Activated CD4-positive, alpha-beta memory T cell treated with anti-CD3 and anti-CD28 coated beads, Interleukin-2, amount 10 ng/mL, durations not matched to agents 7 days and 5 days (primary cell): ENCODE results near the gene YIF1A. TPM values are rescaled to one million over a fixed set of nuclear protein-coding genes. Genes with fewer than 3 reads are reported as not detected.

Source experiments
- CTCF ChIA-PET: fragments of 350-600 bp; sonication (Branson Sonifier 250); formaldehyde crosslinking; loops from one replicate; lab custom pipeline; 2021; ENCODE audit warnings: antibody characterized with exemption, inconsistent platforms; lab: Charles Lee
- POLR2A ChIA-PET: fragments of 350-600 bp; sonication (Branson Sonifier 250); formaldehyde crosslinking; loops from one replicate; lab custom pipeline; 2021; ENCODE audit warnings: antibody characterized with exemption; lab: Charles Lee
- DNase-seq: peaks from one replicate; pipeline ENCODE4 v3.0.0-alpha.2; 2020
- H3K27ac Mint-ChIP-seq: one replicate; pipeline ENCODE4 v1.8.0; 2021; ENCODE audit warnings: mild to moderate bottlenecking, mixed read lengths
- H3K27me3 Mint-ChIP-seq: one replicate; pipeline ENCODE4 v1.8.0; 2021; ENCODE audit warnings: mixed read lengths
- H3K36me3 Mint-ChIP-seq: one replicate; pipeline ENCODE4 v1.8.0; 2021; ENCODE audit warnings: low read depth, mixed read lengths
- H3K4me1 Mint-ChIP-seq: one replicate; pipeline ENCODE4 v1.8.0; 2021; ENCODE audit warnings: mixed read lengths
- H3K4me3 Mint-ChIP-seq: one replicate; pipeline ENCODE4 v1.8.0; 2021; ENCODE audit warnings: mild to moderate bottlenecking, mixed read lengths
- H3K9me3 Mint-ChIP-seq: one replicate; pipeline ENCODE4 v1.8.0; 2021; ENCODE audit warnings: mixed read lengths
- total RNA-seq, 2 experiments: library from RNA; stranded (reverse); gene quantifications; one replicate each; pipeline ENCODE4 v1.2.3, GENCODE V29; 2021

YIF1A gene
- total RNA-seq, 2 experiments from 2014 or later, result 49.5 to 52.5 TPM

DNA sequence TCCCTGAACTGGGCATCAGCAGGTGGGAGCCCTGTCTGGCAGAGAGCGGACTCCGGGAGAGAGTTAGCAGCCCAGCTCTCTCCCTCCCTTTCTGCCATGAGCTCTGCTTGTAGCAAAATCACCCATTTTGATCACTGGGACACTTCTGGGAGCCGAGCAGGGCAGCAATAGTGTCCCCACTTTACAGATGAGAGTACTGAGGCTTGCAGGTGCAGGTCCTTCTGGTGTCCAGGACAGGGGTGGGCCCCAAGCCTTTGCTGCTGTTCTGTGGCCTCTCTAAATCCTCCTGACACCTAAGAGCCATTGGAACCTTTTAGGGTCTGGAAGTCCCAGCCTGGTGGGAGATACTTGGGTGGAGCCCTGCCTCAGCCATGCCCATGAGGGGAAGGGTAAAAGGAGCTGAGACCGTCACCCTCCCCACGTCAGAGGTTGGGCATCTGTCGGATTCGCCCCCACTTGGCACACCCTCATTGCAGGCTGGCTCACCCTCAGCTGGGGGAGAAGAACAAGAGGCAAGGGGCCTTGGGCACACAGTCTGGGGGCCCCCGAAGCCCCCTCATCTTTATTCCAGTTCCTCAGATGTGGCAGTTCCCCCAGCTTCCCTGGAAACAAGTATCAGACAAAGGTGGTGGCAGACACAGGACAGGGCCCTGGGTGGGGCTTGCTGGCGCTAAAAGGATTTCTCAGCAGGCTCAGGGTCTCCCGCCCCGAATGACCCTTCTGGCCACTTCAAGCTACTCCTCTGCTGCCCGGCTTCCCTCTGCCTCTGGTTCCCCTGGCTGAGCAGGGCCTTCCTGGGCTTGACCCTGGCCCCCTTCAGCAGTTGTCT, 42.8 kb upstream of the YIF1A start:
- ChIA-PET POLR2A (interaction anchor here (0.8 to 3.5 kb wide), 3 partner anchors 13 to 43 kb away, joined by 3 to 13 read pairs (median 3); partner anchors contain the start of genes BRMS1 and YIF1A), CTCF (interaction anchor here (1.1 to 4.9 kb wide), 2 partner anchors 20 to 57 kb away, joined by 3 to 73 read pairs; no protein-coding TSS in a partner anchor)
- peaks cover 26% of the 10 kb centered on the region for H3K4me1 Mint-ChIP-seq
- no peak overlapping the region for H3K4me3 Mint-ChIP-seq
- H3K27ac Mint-ChIP-seq, result no peak overlapping the region
- H3K27me3 Mint-ChIP-seq, result peaks cover 4% of the 10 kb centered on the region
- H3K9me3 Mint-ChIP-seq, result no peaks in the 10 kb centered on the region
- H3K36me3 Mint-ChIP-seq, result no peaks in the 10 kb centered on the region
- no peak for DNase-seq

DNA sequence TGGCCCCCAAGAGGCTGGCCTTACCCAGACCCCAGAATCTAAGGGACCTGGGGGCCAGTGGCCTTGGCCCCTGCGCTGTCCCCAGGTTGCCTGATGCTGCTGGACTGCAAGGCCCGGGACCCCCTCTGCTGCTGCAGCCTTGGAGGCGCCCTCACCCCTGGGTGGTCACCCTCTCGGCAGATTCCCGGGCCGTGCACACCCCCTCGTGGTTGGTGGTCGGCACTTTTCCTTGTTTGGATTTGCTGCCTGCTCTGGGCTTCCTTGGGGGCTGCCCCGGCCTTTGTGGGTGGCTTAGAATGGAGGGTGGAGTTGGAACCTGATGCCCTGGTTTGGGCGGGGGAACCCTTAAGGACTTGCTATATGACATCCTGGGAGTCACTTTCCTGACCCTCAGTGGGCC, 42.0 kb upstream of the YIF1A start:
- H3K36me3 Mint-ChIP-seq, result no peaks in the 10 kb centered on the region
- H3K4me3 Mint-ChIP-seq, result no peak overlapping the region
- H3K27me3 Mint-ChIP-seq, result peaks cover 2% of the 10 kb centered on the region
- POLR2A ChIA-PET, result interaction anchor here (0.8 to 3.5 kb wide), 3 partner anchors 14 to 42 kb away, joined by 3 to 13 read pairs (median 3); partner anchors contain the start of genes BRMS1 and YIF1A
- peaks cover 26% of the 10 kb centered on the region for H3K4me1 Mint-ChIP-seq
- H3K27ac Mint-ChIP-seq, result no peak overlapping the region
- CTCF ChIA-PET, result interaction anchor here (4.9 kb wide), 1 partner anchor 19 kb away, joined by 73 read pairs; no protein-coding TSS in a partner anchor
- DNase-seq, result no peak
- no peaks in the 10 kb centered on the region for H3K9me3 Mint-ChIP-seq

GRCh38 chr11:66329165-66329673, 40.3 kb upstream of the YIF1A start:
- no peaks in the 10 kb centered on the region for H3K27me3 Mint-ChIP-seq
- POLR2A ChIA-PET, result interaction anchor here (0.5 to 1.2 kb wide), 3 partner anchors 16 to 18 kb away, joined by 3 to 7 read pairs (median 6); partner anchors contain the start of gene BRMS1
- no peak for DNase-seq
- CTCF ChIA-PET, result interaction anchor here (0.9 to 4.9 kb wide), 5 partner anchors 11 to 59 kb away, joined by 3 to 73 read pairs (median 3); partner anchors contain the start of gene B4GAT1
- H3K36me3 Mint-ChIP-seq, result no peaks in the 10 kb centered on the region
- no peaks in the 10 kb centered on the region for H3K9me3 Mint-ChIP-seq
- H3K27ac Mint-ChIP-seq, result no peak overlapping the region
- peaks cover 30% of the 10 kb centered on the region for H3K4me1 Mint-ChIP-seq
- H3K4me3 Mint-ChIP-seq, result no peak overlapping the region

DNA sequence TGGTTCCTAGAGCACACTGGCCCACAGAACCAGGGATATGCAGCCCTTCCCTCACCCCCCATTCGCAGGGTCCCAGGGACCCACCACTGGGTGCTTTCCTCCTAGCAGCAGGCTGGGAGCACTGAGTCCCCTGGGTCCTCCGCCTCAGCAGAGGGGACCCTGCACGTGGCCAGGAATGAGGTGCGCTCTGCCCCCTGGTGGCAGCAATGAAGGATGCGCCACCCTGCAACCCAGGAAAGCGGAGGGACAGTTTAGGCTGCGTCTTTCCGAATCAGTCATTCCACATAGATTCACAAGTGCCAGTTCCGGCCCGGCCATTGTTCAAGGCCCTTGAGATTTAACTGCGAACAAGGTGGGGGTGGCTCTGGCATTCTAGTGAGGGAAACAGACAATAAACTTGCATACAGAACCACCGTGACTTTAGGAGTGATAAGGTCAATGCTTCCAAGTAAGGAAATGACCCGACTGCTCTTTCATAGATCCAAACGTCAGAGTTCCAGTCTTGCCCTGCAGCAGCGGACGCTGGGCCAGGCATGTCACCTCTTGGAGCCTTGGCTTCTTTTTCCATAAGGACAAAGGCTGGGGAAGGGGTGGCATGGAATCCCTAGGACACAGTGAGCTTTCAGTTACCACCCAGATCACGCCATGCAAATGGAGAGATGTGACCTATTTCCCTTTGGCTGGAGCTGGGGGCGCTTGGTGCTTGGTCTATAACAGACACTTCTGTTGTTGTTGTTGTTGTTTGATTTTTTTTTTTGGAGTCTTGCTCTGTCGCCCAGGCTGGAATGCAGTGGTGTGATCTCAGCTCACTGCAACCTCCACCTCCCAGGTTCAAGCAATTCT, 39.6 kb upstream of the YIF1A start:
- Mint-ChIP-seq H3K9me3 (no peaks in the 10 kb centered on the region), H3K4me3 (no peak overlapping the region), H3K4me1 (peaks cover 30% of the 10 kb centered on the region), H3K36me3 (no peaks in the 10 kb centered on the region), H3K27ac (peak overlapping the region; percentile 33), H3K27me3 (no peaks in the 10 kb centered on the region)
- ChIA-PET POLR2A (interaction anchor here (0.5 to 1.2 kb wide), 3 partner anchors 15 to 17 kb away, joined by 3 to 7 read pairs (median 6); partner anchors contain the start of gene BRMS1), CTCF (interaction anchor here (0.9 to 4.9 kb wide), 4 partner anchors 10 to 58 kb away, joined by 3 to 73 read pairs (median 4); partner anchors contain the start of gene B4GAT1)
- DNase-seq, result peak; percentile 79

DNA sequence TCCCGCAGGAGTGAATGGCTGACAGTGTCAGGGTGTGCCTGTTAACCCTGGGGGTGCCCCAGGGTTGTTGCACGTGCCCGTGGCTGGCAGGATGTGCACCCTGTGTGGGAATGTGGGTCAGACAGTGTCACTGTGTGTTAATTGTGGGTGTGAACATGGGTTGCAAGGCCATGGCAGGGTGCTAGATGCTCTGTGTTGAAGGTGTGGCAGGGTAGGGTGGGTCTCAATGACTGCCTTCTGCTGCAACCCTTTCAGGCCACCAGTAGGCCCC, 39.0 kb upstream of the YIF1A start:
- peak; percentile 49 for DNase-seq
- Mint-ChIP-seq H3K9me3 (no peaks in the 10 kb centered on the region), H3K4me1 (peaks cover 30% of the 10 kb centered on the region), H3K4me3 (no peak overlapping the region), H3K27me3 (no peaks in the 10 kb centered on the region), H3K27ac (peak overlapping the region; percentile 33), H3K36me3 (no peaks in the 10 kb centered on the region)
- POLR2A ChIA-PET, result no interaction called here
- CTCF ChIA-PET, result no interaction called here

GRCh38 chr11:66327171-66328030, 38.5 kb upstream of the YIF1A start:
- H3K27me3 Mint-ChIP-seq, result no peaks in the 10 kb centered on the region
- H3K4me1 Mint-ChIP-seq, result peaks cover 30% of the 10 kb centered on the region
- no peak for DNase-seq
- H3K27ac Mint-ChIP-seq, result peak overlapping the region; percentile 33
- CTCF ChIA-PET, result interaction anchor here (3.9 kb wide), 1 partner anchor 15 kb away, joined by 44 read pairs; no protein-coding TSS in a partner anchor
- no peaks in the 10 kb centered on the region for H3K9me3 Mint-ChIP-seq
- H3K4me3 Mint-ChIP-seq, result no peak overlapping the region
- no peaks in the 10 kb centered on the region for H3K36me3 Mint-ChIP-seq
- POLR2A ChIA-PET, result interaction anchor here (2.3 kb wide), 1 partner anchor 14 kb away, joined by 30 read pairs; no protein-coding TSS in a partner anchor

- Mint-ChIP-seq H3K4me1 (peaks cover 30% of the 10 kb centered on the region), H3K27ac (peak overlapping the region; percentile 21), H3K4me3 (no peak overlapping the region), H3K27me3 (no peaks in the 10 kb centered on the region), H3K36me3 (no peaks in the 10 kb centered on the region), H3K9me3 (no peaks in the 10 kb centered on the region)
- ChIA-PET POLR2A (interaction anchor here (2.3 kb wide), 1 partner anchor 13 kb away, joined by 30 read pairs; no protein-coding TSS in a partner anchor), CTCF (interaction anchor here (3.9 kb wide), 1 partner anchor 14 kb away, joined by 44 read pairs; no protein-coding TSS in a partner anchor)
- peak; percentile 40 for DNase-seq
Measured at GRCh38 chr11:66326261-66327111, 37.5 kb upstream of the YIF1A start.

DNA sequence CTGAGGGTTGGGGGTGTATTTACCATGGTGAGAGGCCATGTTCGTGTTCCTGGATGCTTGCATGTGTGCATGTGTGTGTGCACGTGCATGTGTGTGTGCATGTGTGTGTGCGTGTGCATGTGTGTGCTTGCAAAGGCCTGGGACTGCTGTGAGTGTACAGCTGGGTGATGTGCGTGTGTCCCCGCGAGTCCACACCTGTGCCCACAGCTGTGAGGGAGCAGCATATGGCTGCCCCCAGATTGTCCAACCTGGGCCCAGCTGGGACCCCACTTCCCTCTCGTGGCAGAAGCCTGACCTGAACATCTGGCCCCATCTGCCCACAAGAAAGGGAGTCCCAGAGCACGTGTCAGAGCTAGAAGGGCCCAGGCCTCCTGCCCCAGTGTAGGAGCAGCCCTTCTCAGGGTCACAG, 36.3 kb upstream of the YIF1A start:
- H3K4me1 Mint-ChIP-seq, result peaks cover 30% of the 10 kb centered on the region
- H3K36me3 Mint-ChIP-seq, result no peaks in the 10 kb centered on the region
- POLR2A ChIA-PET, result interaction anchor here (2.3 kb wide), 1 partner anchor 12 kb away, joined by 30 read pairs; no protein-coding TSS in a partner anchor
- peaks cover under 1% of the 10 kb centered on the region for H3K27me3 Mint-ChIP-seq
- H3K27ac Mint-ChIP-seq, result no peak overlapping the region
- no peak overlapping the region for H3K4me3 Mint-ChIP-seq
- peaks cover 1% of the 10 kb centered on the region for H3K9me3 Mint-ChIP-seq
- no peak for DNase-seq
- CTCF ChIA-PET, result interaction anchor here (3.9 kb wide), 1 partner anchor 13 kb away, joined by 44 read pairs; no protein-coding TSS in a partner anchor

DNA sequence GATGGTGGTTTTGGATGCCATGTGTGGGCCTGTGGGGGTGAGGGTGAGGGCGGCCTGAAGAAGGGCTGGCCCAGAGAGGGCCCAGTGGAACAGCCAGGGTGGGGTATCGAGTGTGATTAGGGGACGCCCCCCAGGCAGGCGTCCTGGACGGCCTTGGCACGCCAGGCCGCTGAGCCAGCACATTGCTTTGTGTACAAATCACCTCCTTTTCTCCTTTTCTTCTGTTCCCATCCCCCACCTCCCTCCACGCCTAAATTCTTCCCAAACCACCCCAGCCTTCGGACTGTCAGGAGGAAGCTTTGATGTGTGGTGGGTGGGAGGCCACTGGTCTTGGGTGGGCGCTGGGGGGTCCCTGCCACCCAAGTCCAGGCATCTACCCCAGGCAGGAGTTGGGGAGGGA, 35.7 kb upstream of the YIF1A start:
- Mint-ChIP-seq H3K27me3 (peaks cover 6% of the 10 kb centered on the region), H3K4me1 (peaks cover 35% of the 10 kb centered on the region), H3K27ac (no peak overlapping the region), H3K9me3 (peaks cover 5% of the 10 kb centered on the region), H3K36me3 (no peaks in the 10 kb centered on the region), H3K4me3 (no peak overlapping the region)
- no peak for DNase-seq
- ChIA-PET CTCF (interaction anchor here (3.9 kb wide), 1 partner anchor 12 kb away, joined by 44 read pairs; no protein-coding TSS in a partner anchor), POLR2A (interaction anchor here (0.7 to 0.9 kb wide), 2 partner anchors 12 to 13 kb away, joined by 3 to 6 read pairs; no protein-coding TSS in a partner anchor)

DNA sequence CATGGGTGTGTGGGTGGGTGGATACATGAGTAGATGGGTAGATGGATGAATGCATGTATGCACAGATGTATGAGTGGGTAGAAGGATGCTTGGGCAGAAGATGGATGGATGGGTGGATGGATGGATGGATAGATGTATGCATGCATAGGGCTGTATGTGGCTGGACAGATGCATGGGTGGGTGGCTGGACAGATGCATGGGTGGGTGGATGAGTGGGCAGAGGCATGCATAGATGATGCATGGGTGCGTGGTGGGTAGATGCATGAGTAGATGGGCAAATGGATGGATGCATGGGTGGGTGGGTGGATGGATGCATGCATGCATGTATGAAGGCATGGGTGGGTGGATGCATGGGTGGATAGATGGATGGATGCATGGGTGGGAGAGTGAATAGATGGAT, 34.7 kb upstream of the YIF1A start:
- Mint-ChIP-seq H3K4me1 (peaks cover 41% of the 10 kb centered on the region), H3K27me3 (peaks cover 10% of the 10 kb centered on the region), H3K27ac (no peak overlapping the region), H3K4me3 (no peak overlapping the region), H3K36me3 (no peaks in the 10 kb centered on the region), H3K9me3 (peaks cover 6% of the 10 kb centered on the region)
- CTCF ChIA-PET, result interaction anchor here (3.9 kb wide), 1 partner anchor 11 kb away, joined by 44 read pairs; no protein-coding TSS in a partner anchor
- no peak for DNase-seq
- POLR2A ChIA-PET, result interaction anchor here (0.9 kb wide), 1 partner anchor 11 kb away, joined by 6 read pairs; no protein-coding TSS in a partner anchor
